ENCODE data around the gene KIF26A. TPM values are rescaled to one million over a fixed set of nuclear protein-coding genes. Genes with fewer than 3 reads are reported as not detected.

KIF26A gene
- total and polyA plus RNA-seq, 2 of the 13 experiments (the other 11 are each of a cell fraction or from before 2014, with no cell fraction given): not detected

- in situ Hi-C loops (cut with HindIII; ENCODE audit: extremely low pct_ligation_motif_present, low pct_unique_long_range_greater_than_20kb): no loop called here
- CTCF ChIA-PET (ENCODE audit: low intra/inter-chr PET ratio, low total read pairs): no interaction called here
- Histone ChIP-seq H3K27me3 (ENCODE audit: control insufficient read depth in 1 of 2, insufficient read depth in 2 of 2, low read length in 2 of 2) (peaks cover 16 to 82% of the 10 kb centered on the region in 2 experiments; a peak in 4 of 5 replicates), H3K9me3 (ENCODE audit: low read length) (no peaks in the 10 kb centered on the region), H3K9ac (ENCODE audit: insufficient read depth, low read depth, low read length) (no peak overlapping the region), H3K4me1 (ENCODE audit: insufficient read depth, low read length) (no peaks in the 10 kb centered on the region), H4K20me1 (ENCODE audit: insufficient read depth, low read length) (no peaks in the 10 kb centered on the region), H2AFZ (ENCODE audit: low read length) (no peak overlapping the region), H3K79me2 (ENCODE audit: insufficient read depth, low read length) (no peaks in the 10 kb centered on the region), H3K4me3 (replicated peaks in 1 of 3; ENCODE audit: insufficient read depth in 1 of 3, low read depth in 2 of 3, low read length in 3 of 3) (no peak overlapping the region), H3K36me3 (replicated peaks in 1 of 2; ENCODE audit: control insufficient read depth in 1 of 2, insufficient read depth in 2 of 2, low read length in 2 of 2) (no peaks in the 10 kb centered on the region), H3K4me2 (ENCODE audit: low read depth, low read length) (no peak overlapping the region), H3K27ac (ENCODE audit: extremely low read length, insufficient read depth, low read length) (no peak overlapping the region)
- 21% methylated on average over 13 of the region's 16 CpGs for WGBS (ENCODE audit: low lambda C conversion rate)
- no peak for DNase-seq (ENCODE audit: low spot score)
- BruUV-seq (replicated peaks): no TSS peak
- POLR2A ChIA-PET: no interaction called here
- intact Hi-C loops (cut with micrococcal nuclease; ENCODE audit: unreplicated experiment): no loop called here
- FAIRE-seq: no peak
- ATAC-seq: no peak
- no peak for TF ChIP-seq RBM22 (optimal IDR thresholded peaks at IDR 0.05; ENCODE audit: low read length)
- no peak for TF ChIP-seq SNRNP70 (IDR thresholded peaks at IDR 0.05; ENCODE audit: low read depth, low read length)
- TF ChIP-seq TRAFD1 (CRISPR knock-in tag; IDR thresholded peaks at IDR 0.05; ENCODE audit: borderline replicate concordance): no peak
- no peak for TF ChIP-seq THAP8 (CRISPR knock-in tag; IDR thresholded peaks at IDR 0.05; ENCODE audit: borderline replicate concordance)
- no peak for TF ChIP-seq ZNF605 (CRISPR knock-in tag; IDR thresholded peaks at IDR 0.05)
- no peak for TF ChIP-seq ZNF430 (CRISPR knock-in tag; IDR thresholded peaks at IDR 0.05)
Measured at GRCh38 chr14:104142946-104143470, 4.6 kb downstream of the KIF26A start.

Data from HepG2 (cell line).